ENCODE measurements around the gene MYO9A. TPM values are rescaled to one million over a fixed set of nuclear protein-coding genes. Genes with fewer than 3 reads are reported as not detected.

MYO9A gene
- total RNA-seq, 1 donor from 2014 or later, result 39.2 TPM

DNA sequence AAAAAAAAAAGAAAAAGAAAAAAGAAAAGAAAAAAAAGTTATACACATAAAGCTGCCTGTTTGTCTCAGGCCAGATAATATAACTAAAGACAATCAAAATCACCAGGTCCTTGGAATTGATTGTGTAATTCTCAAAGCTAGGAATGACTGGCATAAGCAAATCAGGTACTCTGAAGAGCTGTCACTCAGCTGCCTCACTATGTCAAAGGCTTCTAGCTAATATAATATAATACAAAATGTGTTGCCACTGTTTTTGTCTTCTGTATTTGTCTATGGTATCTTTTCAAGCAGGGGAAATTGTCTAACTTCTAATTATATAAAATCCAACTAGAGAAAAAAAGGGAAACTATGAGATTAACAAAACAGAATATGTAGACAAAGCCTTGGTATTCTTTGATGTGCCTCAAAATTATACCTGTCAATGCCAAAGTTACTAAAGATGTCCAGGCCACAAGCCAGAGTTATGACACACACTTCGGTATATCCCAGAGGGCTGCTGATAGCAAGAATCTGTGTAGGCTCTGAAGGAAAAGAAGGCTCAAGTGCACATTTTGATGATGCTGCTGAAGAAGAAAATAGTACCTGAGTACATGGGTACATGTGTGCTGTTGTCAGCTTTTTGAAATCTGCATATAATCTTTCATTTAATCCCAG is 344.6 kb downstream of the MYO9A start:
- H3K4me3 Mint-ChIP-seq (ENCODE audit: unreplicated experiment), result no peak overlapping the region
- H3K27ac Mint-ChIP-seq (ENCODE audit: unreplicated experiment), result no peak overlapping the region
- TF ChIP-seq, protein P1, sequence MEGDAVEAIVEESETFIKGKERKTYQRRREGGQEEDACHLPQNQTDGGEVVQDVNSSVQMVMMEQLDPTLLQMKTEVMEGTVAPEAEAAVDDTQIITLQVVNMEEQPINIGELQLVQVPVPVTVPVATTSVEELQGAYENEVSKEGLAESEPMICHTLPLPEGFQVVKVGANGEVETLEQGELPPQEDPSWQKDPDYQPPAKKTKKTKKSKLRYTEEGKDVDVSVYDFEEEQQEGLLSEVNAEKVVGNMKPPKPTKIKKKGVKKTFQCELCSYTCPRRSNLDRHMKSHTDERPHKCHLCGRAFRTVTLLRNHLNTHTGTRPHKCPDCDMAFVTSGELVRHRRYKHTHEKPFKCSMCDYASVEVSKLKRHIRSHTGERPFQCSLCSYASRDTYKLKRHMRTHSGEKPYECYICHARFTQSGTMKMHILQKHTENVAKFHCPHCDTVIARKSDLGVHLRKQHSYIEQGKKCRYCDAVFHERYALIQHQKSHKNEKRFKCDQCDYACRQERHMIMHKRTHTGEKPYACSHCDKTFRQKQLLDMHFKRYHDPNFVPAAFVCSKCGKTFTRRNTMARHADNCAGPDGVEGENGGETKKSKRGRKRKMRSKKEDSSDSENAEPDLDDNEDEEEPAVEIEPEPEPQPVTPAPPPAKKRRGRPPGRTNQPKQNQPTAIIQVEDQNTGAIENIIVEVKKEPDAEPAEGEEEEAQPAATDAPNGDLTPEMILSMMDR (IDR thresholded peaks at IDR 0.05; ENCODE audit: unreplicated experiment), result no peak
- H3K9me3 Mint-ChIP-seq (ENCODE audit: unreplicated experiment), result peaks cover 1% of the 10 kb centered on the region
- H3K4me1 Mint-ChIP-seq (ENCODE audit: unreplicated experiment), result no peaks in the 10 kb centered on the region
- no peaks in the 10 kb centered on the region for H3K27me3 Mint-ChIP-seq (ENCODE audit: unreplicated experiment)
- DNase-seq (ENCODE audit: low spot score), result no peak
- H3K36me3 Mint-ChIP-seq (ENCODE audit: low read depth, unreplicated experiment), result peaks cover under 1% of the 10 kb centered on the region

Other genes with a start within 250 kb of the MYO9A start
- gene SENP8, start 253 bp upstream of the MYO9A start, total RNA-seq (ENCODE audit: unreplicated experiment), result 4.1 TPM
- 0.31 TPM for gene GRAMD2A, start 79.6 kb upstream of the MYO9A start, total RNA-seq (ENCODE audit: unreplicated experiment)
- 604 TPM for gene PKM, start 113.0 kb upstream of the MYO9A start, total RNA-seq (ENCODE audit: unreplicated experiment)
- 77.4 TPM for gene PARP6, start 154.4 kb upstream of the MYO9A start, total RNA-seq (ENCODE audit: unreplicated experiment)
- 0.21 TPM for gene CELF6, start 202.0 kb upstream of the MYO9A start, total RNA-seq (ENCODE audit: unreplicated experiment)

All from endothelial cell (in vitro differentiated cells).